HG02870 (cell line): Measurements from ENCODE around the gene TSPO2.
"Not testable (repeated sequence)": the region's sequence is repeated elsewhere in the genome, so short reads cannot be mapped to it uniquely, and the experiment has no call there.

Experiments used
- ATAC-seq: cut with Tn5 transposase; IDR thresholded peaks from one replicate; pipeline ENCODE4 v1.9.1; 2021; ENCODE audit warnings: mild to moderate bottlenecking, moderate library complexity; ENCODE audit not compliant: unreplicated experiment

TSPO2 gene

GRCh38 chr6:41042226-41043055 lies at the start of gene TSPO2:
Gene TSPO2 (plus strand): TSS chr6:41042467. CDS start chr6:41042986, 519 bp downstream.
- no peak for ATAC-seq

GRCh38 chr6:40992746-40993145 lies 49.5 kb upstream of the TSPO2 start:
- no peak for ATAC-seq

GRCh38 chr6:40996591-40997233 lies 45.6 kb upstream of the TSPO2 start:
- ATAC-seq = no peak

- no peak for ATAC-seq
These were observed 44.9 kb upstream of the TSPO2 start for GRCh38 chr6:40997234-40997957.

- no peak for ATAC-seq
These were observed 43.6 kb upstream of the TSPO2 start for GRCh38 chr6:40998661-40999060.

GRCh38 chr6:40999569-40999968 lies 42.7 kb upstream of the TSPO2 start:
- peak; percentile 48 for ATAC-seq

- ATAC-seq = no peak
These were observed 42.0 kb upstream of the TSPO2 start for GRCh38 chr6:41000248-41000647.

GRCh38 chr6:41002168-41002567 lies 40.1 kb upstream of the TSPO2 start:
- no peak for ATAC-seq

GRCh38 chr6:41006217-41006616 lies 36.0 kb upstream of the TSPO2 start:
- ATAC-seq = not testable (repeated sequence)

GRCh38 chr6:41006980-41007379 lies 35.3 kb upstream of the TSPO2 start:
- ATAC-seq = not testable (repeated sequence)

- ATAC-seq = no peak
These were observed 34.3 kb upstream of the TSPO2 start for GRCh38 chr6:41008011-41008410.

GRCh38 chr6:41009669-41010068 lies 32.6 kb upstream of the TSPO2 start:
- ATAC-seq = no peak

GRCh38 chr6:41011673-41012072 lies 30.6 kb upstream of the TSPO2 start:
- ATAC-seq = no peak

- ATAC-seq = no peak
These were observed 28.7 kb upstream of the TSPO2 start for GRCh38 chr6:41013466-41014153.

GRCh38 chr6:41014780-41015179 lies 27.5 kb upstream of the TSPO2 start:
- ATAC-seq = no peak

GRCh38 chr6:41015860-41016259 lies 26.4 kb upstream of the TSPO2 start:
- ATAC-seq = not testable (repeated sequence)

- no peak for ATAC-seq
These were observed 24.6 kb upstream of the TSPO2 start for GRCh38 chr6:41017663-41018062.

- ATAC-seq = no peak
These were observed 20.4 kb upstream of the TSPO2 start for GRCh38 chr6:41021832-41022231.

GRCh38 chr6:41022294-41022693 lies 20.0 kb upstream of the TSPO2 start:
- no peak for ATAC-seq

GRCh38 chr6:41023114-41023513 lies 19.2 kb upstream of the TSPO2 start:
- no peak for ATAC-seq

- no peak for ATAC-seq
These were observed 16.2 kb upstream of the TSPO2 start for GRCh38 chr6:41025966-41026530.
